Stimulated activated CD8-positive, alpha-beta memory T cell treated with anti-CD3 and anti-CD28 coated beads, Interleukin-2, amount 100 ng/mL, for 48 hours (primary cell): Measurements from ENCODE around the gene UPP2.

Source experiments
- DNase-seq, 2 donors: peaks; one replicate each; pipeline ENCODE4 v3.0.0-alpha.2; 2020; ENCODE audit warnings: low read depth in 2 of 2

Gene UPP2

DNA sequence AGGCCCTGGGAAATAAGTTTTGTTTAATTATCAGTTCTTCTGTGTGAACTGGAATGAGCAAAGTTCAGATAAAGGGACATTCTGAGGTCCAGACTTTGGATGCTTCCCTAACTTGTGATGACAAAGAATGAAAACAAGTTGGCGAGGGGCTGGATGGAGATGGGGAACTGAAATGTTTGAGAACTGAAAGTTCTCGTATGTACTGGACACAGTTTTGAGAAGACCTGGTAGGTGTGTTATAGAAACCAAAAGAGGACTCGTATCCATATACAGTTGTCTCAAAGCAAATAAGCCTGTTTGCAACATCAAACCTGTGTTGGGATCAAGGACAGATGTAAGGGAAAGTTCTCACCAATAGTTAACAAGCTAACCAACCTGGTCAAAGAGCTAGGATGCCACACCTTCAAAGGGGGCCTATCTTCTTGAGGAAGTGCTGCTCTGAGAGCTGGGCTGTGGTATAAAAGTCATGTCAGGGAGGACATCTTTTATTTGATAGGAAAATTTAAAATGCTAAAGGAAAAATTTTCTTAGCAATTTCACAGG, at the start of gene UPP2:
Gene UPP2, plus strand, starts transcription at position 493 of the 543 bp plus-strand sequence. CDS start 188 bp downstream, outside the sequence.
- DNase-seq, result no peak

DNA sequence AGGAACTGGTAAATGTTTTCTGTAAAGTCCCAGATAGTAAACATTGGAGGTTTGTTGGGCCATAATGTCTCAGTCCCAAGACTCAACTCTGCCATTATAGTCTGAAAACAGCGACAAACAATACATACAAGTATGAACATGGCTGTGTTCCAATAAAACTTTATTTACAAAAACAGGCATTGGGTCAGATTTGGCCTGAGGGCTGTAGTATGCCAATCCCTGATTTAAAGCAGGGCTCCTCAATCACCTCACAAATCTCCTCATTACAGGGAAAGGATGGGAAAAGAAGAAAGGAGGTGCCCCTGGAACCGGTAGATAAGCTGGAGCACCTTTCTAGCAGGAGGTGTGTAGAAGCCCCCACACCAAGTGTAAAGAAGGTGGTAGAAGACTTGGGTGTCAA, 48.9 kb upstream of the UPP2 start:
- DNase-seq, result no peak

DNA sequence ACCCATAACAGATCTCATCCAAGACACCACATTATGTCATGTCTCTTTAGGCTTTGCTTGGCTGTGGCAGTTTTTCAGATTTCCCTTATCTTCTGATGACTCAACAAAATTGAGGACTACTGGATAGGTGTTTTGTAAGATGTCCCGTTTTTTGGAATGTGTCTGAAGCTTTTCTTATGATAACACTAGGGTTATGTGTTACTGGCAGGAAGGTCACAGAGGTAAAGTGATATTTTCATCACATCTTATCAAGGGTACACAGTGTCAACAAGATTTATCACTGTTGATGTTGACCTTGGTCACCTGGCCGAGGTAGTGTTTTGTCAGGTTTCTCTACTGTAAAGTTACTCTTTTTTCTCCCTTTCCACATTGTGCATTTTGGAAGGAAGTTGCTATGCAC, 44.8 kb upstream of the UPP2 start:
- no peak for DNase-seq

DNA sequence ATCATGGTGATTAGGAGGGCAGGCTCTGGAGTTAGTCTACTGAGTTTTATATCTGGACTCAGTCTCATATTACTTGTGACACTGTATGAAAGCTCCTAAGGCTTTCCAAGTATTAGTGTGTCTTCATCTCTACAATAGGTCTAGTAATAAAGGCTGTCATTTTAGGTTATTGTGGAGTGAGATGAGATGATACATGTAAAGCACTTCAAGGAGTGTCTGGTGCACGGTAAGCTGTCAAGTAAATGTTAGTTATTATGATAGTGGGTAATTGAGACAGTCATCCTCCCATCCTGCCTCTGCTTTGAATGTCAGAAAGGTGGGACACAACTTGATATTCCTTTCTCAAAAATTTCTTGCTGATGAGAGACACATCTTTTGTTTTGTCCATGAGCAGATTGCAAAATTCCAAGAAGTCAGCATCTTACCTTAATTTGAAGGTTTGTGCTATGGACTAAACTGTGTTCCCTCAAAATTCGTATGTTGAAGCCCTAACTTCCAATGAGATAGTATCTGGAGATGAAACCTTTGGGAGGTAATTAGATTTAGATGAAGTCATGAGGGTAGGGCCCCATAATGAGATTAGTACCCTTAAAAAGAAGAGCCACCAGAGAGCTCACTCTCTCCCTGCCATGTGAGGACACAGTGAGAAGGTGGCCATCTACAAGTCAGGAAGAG, 41.4 kb upstream of the UPP2 start:
- no peak for DNase-seq

DNA sequence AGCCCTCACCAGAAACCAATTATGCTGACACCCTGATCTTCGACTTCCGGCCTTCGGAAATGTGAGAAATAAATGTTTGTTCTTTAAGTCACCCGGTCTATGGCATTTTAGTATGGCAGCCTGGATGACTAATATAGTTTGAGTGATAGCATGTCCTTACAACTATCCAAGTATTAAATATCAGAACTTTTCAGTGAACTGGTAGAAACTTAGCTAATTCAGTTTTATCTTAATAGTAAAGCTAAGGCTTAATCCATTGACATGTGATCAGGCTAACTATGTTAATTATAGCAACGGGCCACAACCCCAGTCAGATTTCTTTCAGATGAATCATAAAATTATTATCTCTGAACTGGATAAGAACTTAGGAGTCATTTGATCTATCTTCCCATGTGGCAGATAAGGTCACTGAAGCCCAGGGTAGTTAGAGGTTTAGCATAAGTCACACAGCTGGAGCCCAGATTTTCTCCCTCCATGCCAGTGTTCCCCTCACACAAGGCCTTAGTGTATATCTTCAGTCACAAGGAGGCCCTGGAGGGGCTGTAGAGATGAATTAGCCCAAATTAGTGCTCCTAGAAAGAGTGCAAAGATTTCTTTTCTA, 40.7 kb upstream of the UPP2 start:
- no peak for DNase-seq

DNA sequence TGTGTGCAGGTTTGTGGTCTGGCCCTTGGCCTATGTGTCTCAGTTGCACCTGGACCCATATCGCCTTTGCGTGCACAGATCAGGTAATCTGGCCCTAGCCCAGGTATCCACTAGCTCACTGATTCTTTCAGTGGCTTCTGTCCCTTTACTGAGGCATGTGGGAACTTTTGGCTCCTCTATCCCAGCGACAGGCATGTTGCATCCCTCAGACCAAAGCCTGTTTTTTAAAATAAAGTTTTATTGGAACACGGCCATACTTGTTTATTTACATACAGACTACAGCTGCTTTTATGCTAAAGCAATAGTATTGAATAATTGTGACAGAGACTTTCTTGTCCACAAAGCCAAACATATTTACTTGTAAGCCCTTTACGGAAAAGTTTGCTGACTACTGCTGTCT, 39.9 kb upstream of the UPP2 start:
- no peak for DNase-seq

DNA sequence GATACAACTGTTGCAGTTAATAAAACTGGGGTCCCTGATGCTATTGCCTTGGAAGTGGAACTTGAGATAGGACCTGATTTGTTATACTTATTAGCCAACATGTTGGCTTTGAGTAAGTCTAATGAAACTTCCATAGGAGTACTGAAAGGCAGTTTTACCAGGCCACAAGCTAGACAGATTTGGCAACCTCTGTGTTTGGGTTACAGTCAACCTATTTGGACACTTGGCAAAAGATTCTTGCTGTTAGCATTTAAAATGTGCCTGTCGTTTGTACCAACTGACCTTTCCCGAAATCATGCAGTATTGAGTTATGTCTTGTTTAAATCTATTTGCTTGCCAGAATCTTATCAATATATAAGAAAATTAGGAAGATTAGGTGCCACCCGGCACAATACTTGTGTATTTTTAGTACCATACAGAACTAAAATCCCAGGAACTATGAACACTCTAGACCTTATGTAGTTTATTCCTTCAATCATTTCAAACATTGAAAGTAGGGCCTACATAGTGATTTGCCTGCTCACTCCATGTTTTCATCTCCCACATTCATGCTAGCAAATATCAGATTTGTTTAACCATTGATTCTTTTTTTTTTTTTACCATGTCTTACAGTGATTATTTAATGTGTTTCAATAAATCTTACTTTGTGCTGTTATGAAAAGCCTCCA, 35.5 kb upstream of the UPP2 start:
- no peak for DNase-seq

DNA sequence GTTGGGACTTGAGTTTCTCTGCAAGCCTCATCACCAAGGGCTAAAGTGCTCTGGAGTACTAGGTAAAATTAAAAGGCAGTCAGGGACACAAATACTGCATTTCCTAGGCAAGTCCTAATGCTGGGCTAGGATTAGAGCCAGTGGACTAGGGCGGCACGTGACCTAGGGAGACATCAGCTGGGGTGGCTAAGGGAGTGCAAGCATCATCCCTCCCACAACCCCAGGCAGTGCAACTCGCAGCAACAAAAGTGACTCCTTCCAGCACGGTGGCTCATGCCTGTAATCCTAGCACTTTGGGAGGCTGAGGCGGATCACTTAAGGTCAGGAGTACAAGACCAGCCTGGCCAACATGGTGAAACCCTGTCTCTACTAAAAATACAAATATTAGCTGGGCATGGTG, 30.7 kb upstream of the UPP2 start:
- no peak for DNase-seq

DNA sequence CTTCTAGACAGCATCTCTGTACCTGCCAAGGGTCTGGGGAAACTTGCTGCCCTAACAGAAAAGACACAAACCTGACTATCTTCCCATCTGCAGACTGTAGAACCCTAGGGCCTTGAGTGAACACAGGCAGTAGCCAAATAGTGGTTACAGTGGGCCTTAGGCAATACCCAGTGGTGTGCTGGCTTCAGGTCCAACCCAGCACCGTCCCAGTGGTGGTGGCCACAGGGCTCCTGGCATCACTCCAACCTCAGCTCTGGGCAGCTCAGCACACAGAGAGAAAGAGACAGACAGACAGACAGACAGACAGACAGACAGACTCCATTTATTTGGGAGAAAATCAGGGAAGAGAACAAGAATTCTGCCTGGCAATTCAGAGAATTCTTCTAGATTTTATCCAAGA, 29.3 kb upstream of the UPP2 start:
- no peak for DNase-seq

DNA sequence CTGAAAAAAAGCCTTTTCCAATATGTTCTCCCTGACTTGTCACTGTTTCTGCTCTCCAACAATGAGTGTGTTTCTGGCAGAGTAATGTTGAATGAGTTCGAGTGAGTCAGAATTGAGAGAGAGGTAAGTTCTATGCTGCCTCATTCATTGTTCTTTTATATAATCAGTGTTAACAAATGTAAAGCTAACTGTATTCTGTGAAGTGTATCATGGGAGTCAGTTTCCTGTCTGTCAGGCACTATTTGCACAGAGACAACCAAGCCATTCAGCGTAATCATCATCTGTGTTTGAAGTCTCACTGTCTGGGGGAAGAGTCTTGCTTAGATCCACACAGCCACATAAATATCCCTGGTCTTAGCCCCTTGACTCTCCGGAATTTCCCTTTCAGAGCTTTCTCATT, 22.0 kb upstream of the UPP2 start:
- DNase-seq, result no peak

DNA sequence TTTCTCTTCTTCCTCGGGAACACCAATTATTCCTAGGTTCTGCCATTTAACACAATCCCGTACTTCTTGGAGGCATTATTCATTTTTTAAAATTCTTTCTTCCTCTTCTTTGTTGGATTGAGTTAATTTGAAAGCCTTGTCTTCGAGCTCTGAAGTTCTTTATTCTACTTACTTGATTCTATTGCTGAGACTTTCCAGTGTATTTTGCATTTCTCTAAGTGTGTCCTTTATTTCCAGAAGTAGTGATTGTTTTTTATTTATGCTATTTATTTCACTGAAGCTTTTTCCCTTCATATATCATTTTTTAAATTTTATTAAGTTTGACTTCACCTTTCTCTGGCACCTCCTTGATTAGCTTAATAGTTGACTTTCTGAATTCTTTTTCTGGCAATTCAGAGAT, 13.6 kb upstream of the UPP2 start:
- DNase-seq, result no peak

DNA sequence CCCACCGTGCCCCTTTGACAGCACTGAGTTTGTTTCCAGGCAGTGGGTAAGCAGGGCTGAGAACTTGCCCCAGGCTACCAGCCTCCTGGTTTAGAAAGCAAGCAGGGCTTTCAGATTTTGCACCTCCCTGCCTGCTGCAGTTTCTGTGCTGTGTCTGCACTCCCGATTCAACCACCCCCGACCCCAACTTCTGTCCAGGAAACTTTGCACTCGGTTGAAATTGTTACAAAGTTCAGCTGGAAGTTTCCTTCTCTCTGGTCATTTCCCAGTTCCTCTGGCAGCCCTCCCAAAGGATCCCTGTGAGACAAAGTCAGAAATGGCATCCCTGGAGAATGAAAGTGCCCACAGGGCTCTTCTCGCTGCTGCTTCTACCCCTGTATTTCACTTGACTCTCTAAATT, 12.4 kb upstream of the UPP2 start:
- DNase-seq, result no peak

DNA sequence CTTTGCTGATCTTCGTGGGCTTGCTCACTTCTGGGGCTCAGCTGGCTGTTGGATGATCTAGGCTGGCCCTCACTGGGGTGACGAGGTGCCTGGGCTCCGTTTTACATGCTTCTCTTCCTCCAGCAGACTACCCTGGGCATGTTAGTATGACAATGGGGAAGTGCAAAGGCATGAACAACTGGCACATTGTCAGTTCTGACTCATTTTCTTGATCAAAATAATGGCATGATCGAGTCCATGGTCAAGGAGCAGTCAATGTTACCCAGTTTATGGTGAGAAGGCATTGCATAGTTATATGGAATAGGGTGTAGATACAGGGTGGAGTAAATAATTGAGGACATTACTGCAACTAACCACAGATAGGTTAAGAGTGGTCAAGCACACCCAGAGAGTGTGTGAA, 10.0 kb upstream of the UPP2 start:
- DNase-seq, result no peak

DNA sequence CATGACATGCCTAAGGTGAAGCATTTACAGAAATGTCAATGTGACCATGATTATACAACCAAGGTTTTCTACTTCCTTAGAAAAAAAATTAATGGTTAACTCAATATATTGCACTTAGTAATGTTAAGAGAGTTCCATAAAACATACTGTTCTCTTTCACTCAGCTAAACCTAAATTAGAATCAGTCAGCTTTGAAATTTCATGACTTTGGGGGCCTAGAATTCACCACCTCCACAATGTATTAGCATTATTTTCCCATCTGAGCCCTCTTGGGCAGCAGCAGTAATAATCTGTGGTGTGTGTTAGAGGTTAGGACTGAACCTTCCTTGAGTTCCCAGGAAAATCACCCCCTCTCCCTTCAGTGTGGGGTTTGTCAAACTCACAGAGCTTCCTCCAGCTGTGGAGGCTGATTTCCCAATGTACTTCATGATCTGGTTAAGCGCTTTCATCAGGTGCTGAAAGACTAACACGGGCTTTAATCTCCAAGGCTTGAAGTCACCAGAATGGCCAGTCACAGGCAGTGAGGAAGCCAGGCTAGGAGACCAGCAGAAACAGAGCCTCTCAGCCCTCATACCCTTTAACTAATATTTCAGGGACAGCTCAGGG, 7.1 kb upstream of the UPP2 start:
- no peak for DNase-seq

DNA sequence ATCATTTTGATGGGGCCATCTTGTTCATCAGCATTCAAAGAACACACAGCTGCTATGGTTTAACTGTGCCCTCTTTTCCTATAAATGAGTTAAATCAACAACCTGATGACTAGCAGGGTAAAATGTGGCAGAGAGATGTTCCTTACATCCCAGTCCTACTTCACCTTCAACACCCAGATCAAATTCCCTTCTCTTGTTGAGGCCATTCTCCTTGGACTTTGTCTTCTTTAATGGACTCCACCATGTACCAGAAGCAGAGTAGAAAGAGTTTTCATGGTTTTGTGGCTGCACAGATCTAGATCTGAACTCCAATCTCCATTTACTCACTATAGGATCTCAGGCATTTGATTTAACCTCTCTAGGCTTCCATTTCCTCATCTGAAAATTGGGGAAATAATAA, 6.4 kb upstream of the UPP2 start:
- no peak for DNase-seq

DNA sequence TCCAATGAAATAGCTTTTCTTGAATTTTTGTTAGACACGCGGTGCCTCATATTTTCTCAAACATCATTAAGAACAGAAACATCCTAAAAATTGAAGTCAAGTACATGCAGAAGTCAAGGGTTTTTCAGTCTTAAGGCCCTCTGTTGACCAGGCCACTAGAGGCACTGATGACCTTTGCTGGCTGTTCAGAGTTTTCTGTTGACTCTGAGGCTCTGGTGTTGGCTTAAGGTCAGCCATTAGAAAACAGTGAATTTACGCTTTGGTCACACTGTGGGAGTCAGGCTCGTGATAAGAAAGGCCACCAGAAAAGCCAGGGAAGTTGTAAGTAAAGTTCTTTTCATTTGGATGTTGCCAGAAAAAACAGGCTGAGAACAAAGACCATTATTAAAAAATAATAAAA, 5.8 kb upstream of the UPP2 start:
- DNase-seq, result no peak

DNA sequence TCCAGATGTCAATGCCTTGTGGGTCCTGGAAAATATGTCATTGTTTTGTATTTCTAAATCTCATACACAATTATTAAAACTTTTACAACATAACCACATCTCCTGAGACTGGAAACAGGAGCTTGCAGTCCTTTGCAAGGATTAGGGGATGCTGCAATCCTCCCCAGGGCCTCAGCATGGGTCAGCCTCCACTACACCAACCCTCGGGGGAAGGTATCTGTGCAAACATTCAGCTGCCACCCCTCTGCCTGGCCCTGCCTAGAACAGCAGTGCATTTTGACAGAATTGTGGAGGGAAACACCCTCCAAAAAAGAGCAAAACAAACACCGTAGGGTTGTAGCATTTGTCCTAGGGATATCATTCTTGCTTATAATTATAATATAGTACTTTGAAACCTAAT, 4.2 kb upstream of the UPP2 start:
- DNase-seq, result no peak

DNA sequence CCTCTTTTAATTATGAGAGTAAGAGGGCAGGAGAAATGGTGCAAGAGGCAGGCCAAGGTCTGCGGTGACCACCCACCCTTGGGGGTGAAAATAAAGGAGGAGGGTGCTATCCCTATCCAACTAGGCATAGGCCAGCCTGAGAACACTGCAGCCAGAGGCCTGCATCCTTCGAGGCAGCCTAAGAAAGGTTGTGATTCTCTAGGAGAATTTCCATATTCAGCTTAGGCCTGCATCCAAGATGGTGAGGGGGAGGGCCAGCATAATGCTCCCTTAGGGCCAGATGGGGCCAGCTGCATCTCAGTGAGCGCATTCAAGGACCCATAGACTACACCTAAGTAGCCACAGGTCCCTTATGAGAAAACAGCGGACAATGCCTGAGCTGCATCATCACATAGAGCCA, 3.5 kb upstream of the UPP2 start:
- no peak for DNase-seq

DNA sequence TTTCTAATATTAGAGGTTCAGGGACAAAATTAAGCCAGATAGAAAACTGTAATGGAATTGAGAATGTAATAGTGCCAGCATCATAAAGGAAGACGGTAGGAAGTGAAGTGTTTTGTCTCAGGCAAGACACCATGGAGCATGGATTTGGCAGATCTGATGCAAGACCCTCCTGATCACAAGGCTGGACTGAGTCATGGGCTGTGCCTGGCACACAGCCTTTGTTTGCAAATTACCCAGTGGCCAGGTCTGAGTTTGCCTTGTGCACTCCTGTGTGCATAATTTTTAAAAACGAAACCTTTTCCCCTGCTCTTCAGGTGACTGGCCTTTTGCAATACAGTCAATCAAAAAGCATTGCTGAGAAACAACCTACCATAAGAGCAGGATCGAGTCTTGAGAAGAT, 2.0 kb upstream of the UPP2 start:
- DNase-seq, result no peak

DNA sequence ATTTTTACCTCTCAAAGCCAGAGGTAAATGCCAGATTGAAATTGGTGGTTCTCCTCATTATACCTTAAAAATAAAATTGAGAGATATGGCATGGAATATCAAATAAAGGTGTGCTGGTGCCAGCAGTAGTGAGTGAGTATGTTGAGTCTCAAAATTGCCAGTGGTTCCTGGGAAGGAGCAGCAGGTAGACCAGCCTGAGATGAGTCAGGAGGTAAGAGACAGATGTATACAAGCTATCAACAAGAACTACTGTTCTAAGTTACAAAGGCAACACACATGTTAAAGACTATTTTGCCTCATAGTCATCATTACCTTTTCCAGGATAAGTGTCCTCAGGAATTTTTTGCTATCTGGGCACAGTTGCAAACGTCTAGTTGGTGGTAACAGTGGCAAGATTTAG, 1.3 kb upstream of the UPP2 start:
- no peak for DNase-seq

DNA sequence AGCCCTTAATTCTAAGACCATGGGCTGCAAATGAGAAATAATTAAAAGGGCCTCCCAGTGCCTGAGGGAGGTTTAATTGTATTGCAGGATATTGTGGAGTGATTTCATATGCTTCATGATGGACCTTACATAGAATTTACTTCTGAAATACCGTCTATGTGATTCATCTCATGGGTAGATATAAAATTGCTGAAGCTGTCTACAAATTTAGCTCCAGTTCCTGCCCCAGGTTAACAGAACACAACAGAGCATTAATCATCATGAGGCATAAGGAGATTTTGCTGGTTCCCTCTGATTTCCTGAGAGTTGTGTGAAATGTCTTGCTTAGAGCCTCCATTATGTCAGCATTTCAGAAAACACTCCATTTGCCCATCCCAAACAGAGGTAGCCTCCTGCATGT, 770 bp downstream of the UPP2 start:
- DNase-seq, result no peak

DNA sequence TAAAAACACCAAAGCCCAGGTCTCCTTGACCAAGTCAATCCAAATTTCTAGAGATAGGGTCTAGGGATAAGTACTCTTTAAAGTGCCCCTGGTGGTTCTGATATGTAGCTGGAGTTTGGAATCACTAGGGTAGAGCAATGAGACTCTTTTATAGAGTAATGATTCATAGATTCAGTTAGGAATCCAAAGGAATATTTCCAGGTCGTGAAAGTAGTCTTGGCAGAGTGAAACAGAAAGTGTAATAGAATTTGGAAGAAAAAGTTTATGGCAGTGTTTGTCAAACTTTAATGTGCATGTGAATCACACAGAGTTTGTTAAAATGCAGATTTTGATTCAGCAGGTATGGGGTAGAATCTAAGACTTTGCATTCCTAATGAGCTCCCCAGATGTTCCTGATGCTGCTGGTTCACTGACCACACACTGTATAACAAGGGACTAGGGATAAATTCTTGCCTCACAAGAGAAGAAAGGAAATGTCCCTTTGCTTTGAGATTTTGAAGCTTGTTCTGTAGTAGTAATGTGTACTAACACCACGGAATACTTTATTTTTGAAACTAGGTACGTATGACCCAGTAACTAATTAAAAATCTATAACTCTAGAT, 1.8 kb downstream of the UPP2 start:
- no peak for DNase-seq
